Endothelial cell of umbilical vein (primary cell): ENCODE data around the gene MNAT1. TPM values are rescaled to one million over a fixed set of nuclear protein-coding genes. Genes with fewer than 3 reads are reported as not detected.

Experiments used
- BruUV-seq: library from RNA; stranded (reverse); fragments of 400-500 nt; replicated peaks from 2 replicates; lab custom pipeline; 2021; lab: Mats Ljungman, UMichigan
- CTCF ChIA-PET: fragments of 300-600, 350-600 bp; sonication (Branson Sonifier 250); formaldehyde crosslinking; loops from one replicate; lab custom pipeline; 2021; ENCODE audit warnings: antibody characterized with exemption, inconsistent platforms; lab: Charles Lee
- POLR2A ChIA-PET: fragments of 300-600, 350-600 bp; sonication (Branson Sonifier 250); formaldehyde crosslinking; loops from one replicate; lab custom pipeline; 2021; ENCODE audit warnings: antibody characterized with exemption, inconsistent platforms; lab: Charles Lee
- DNase-seq: peaks from one replicate; pipeline ENCODE4 v3.0.0-alpha.2; 2011; ENCODE audit warnings: low read depth, low spot score
- FAIRE-seq: peaks from 2 replicates; lab custom pipeline; 2011; peaks lifted over from hg19 to GRCh38; lab: Jason Lieb, UNC
- H2AFZ ChIP-seq: 2 replicates; pipeline ENCODE4 v1.6.0; 2012; ENCODE audit warnings: low read depth, low read length, control low read depth, inconsistent platforms
- H3K27ac ChIP-seq: 2 replicates; pipeline ENCODE4 v1.5.1; 2011; ENCODE audit warnings: low read depth, mild to moderate bottlenecking, control low read depth, low read length, moderate library complexity; ENCODE audit not compliant: insufficient read depth
- H3K27me3 ChIP-seq, 2 experiments: 2 replicates each; pipeline versions ENCODE4 v1.6.0 to v1.6.1; 2011; ENCODE audit warnings: low read length in 2 of 2, mixed read lengths in 1 of 2; ENCODE audit not compliant: control insufficient read depth in 2 of 2, insufficient read depth in 2 of 2
- H3K36me3 ChIP-seq, 2 experiments: 2 replicates in 1 of 2; 3 replicates in 1 of 2; pipeline ENCODE4 v1.5.1; 2011; ENCODE audit warnings: low read length in 2 of 2, mild to moderate bottlenecking in 1 of 2, moderate library complexity in 1 of 2; ENCODE audit not compliant: control insufficient read depth in 2 of 2, insufficient read depth in 2 of 2; ENCODE audit errors: extremely low read depth in 1 of 2
- H3K4me1 ChIP-seq: 3 replicates; pipeline ENCODE4 v1.5.1; 2011; ENCODE audit warnings: mild to moderate bottlenecking, low read length; ENCODE audit not compliant: control insufficient read depth, insufficient read depth; ENCODE audit errors: extremely low read depth
- H3K4me2 ChIP-seq: 2 replicates; pipeline ENCODE4 v1.6.1; 2011; ENCODE audit warnings: low read length, control low read depth, mixed read lengths; ENCODE audit not compliant: insufficient read depth
- H3K4me3 ChIP-seq, 3 experiments: fragments of 200-600 bp in 1 of 3; sonication (generic), shearing (Covaris generic) in 1 of 3; replicated peaks in 1 of 3; 2 replicates each; pipeline ENCODE4 v1.5.1; 2011 to 2016; ENCODE audit warnings: control low read depth in 3 of 3, low read length in 3 of 3, mild to moderate bottlenecking in 2 of 3, inconsistent platforms in 1 of 3, low read depth in 1 of 3, moderate library complexity in 1 of 3; ENCODE audit not compliant: insufficient read depth in 1 of 3
- H3K79me2 ChIP-seq: 2 replicates; pipeline ENCODE4 v1.6.0; 2012; ENCODE audit warnings: low read length, inconsistent platforms; ENCODE audit not compliant: control insufficient read depth, insufficient read depth
- H3K9ac ChIP-seq: replicated peaks from 2 replicates; pipeline ENCODE3; 2011; ENCODE audit warnings: low read length, control low read depth; ENCODE audit not compliant: insufficient read depth; ENCODE audit errors: extremely low read depth
- H3K9me1 ChIP-seq: replicated peaks from 3 replicates; pipeline ENCODE4 v1.6.0; 2011; ENCODE audit warnings: mild to moderate bottlenecking, low read length; ENCODE audit not compliant: control insufficient read depth, insufficient read depth; ENCODE audit errors: extremely low read depth
- H3K9me3 ChIP-seq: replicated peaks from 2 replicates; pipeline ENCODE4 v1.5.1; 2012; ENCODE audit warnings: low read length, inconsistent platforms; ENCODE audit not compliant: control insufficient read depth, insufficient read depth
- H4K20me1 ChIP-seq: replicated peaks from 2 replicates; pipeline ENCODE3; 2011; ENCODE audit warnings: mild to moderate bottlenecking, low read length; ENCODE audit not compliant: control insufficient read depth, insufficient read depth; ENCODE audit errors: extremely low read depth
- EZH2 ChIP-seq: IDR thresholded peaks from 2 replicates; pipeline ENCODE4 v1.6.1; 2012; ENCODE audit warnings: borderline replicate concordance, low read depth, mild to moderate bottlenecking, moderate library complexity, low read length, inconsistent platforms; ENCODE audit not compliant: severe bottlenecking
- FOS ChIP-seq: IDR thresholded peaks from 2 replicates; pipeline ENCODE4 v1.6.1; 2011; ENCODE audit warnings: mild to moderate bottlenecking, low read length, moderate library complexity, borderline replicate concordance; ENCODE audit not compliant: insufficient read depth
- GATA2 ChIP-seq: IDR thresholded peaks from 2 replicates; pipeline ENCODE4 v1.7.0; 2011; ENCODE audit warnings: low read depth, mild to moderate bottlenecking, moderate library complexity, mixed read lengths, low read length; ENCODE audit not compliant: insufficient read length, insufficient read depth
- JUN ChIP-seq: IDR thresholded peaks from 2 replicates; pipeline ENCODE4 v1.6.1; 2011; ENCODE audit warnings: borderline replicate concordance, low read depth; ENCODE audit not compliant: insufficient read length, insufficient read depth
- MYC ChIP-seq: IDR thresholded peaks from one replicate; pipeline ENCODE4 v1.6.1; 2011; ENCODE audit warnings: mild to moderate bottlenecking, low read depth, low read length
- POLR2A ChIP-seq: IDR thresholded peaks from 2 replicates; pipeline ENCODE4 v1.6.1; 2012; ENCODE audit warnings: low read depth, mild to moderate bottlenecking, control low read depth, low read length
- POLR2AphosphoS5 ChIP-seq: IDR thresholded peaks from 2 replicates; pipeline ENCODE4 v1.6.1; 2012; ENCODE audit warnings: low read depth, mild to moderate bottlenecking, control low read depth, low read length, moderate library complexity; ENCODE audit not compliant: insufficient read depth
- dilution Hi-C: fragments of 300-500 bp; cut with MboI; formaldehyde crosslinking; loops from one replicate; pipeline ENCODE4 v1.15.0; 2019; ENCODE audit warnings: low sequenced_read_pairs; ENCODE audit not compliant: extremely low pct_ligation_motif_present
- intact Hi-C: fragments of 100-400 bp; cut with micrococcal nuclease; formaldehyde crosslinking; loops from one replicate; pipeline ENCODE4 v1.10.0; 2022
- polyA plus RNA-seq, 4 experiments: library from polyadenylated mRNA; depleted of rRNA in 3 of 4; stranded (reverse) in 3 of 4; unstranded in 1 of 4; fragments of >200 nt; gene quantifications; 2 replicates each; pipeline versions ENCODE4 v1.2.1 to v1.2.3, GENCODE V29; 2011 to 2012; ENCODE audit warnings: missing spikeins in 1 of 4
- total RNA-seq: library from RNA; stranded (reverse); gene quantifications from 2 replicates; pipeline ENCODE4 v1.2.3, GENCODE V29; 2021
- TF ChIP-seq, protein P1 (sequence below), 2 donors: IDR thresholded peaks; 1 replicate in 1 of 2; 2 replicates in 1 of 2; pipeline ENCODE4 v1.5.1; 2011; ENCODE audit warnings: low read length in 2 of 2, mild to moderate bottlenecking in 2 of 2, moderate library complexity in 2 of 2, control low read depth in 1 of 2, inconsistent platforms in 1 of 2, low read depth in 1 of 2; ENCODE audit not compliant: insufficient read depth in 1 of 2; ENCODE audit errors: extremely low read depth in 1 of 2
- TF ChIP-seq, protein P2 (sequence below): IDR thresholded peaks from 2 replicates; pipeline ENCODE4 v1.6.1; 2011; ENCODE audit not compliant: insufficient read depth, insufficient read length

MNAT1 gene
- total and polyA plus RNA-seq, 2 donors (not counting 3 experiments of a cell fraction or from before 2014, with no cell fraction given), result 35.7 to 55.7 TPM

DNA sequence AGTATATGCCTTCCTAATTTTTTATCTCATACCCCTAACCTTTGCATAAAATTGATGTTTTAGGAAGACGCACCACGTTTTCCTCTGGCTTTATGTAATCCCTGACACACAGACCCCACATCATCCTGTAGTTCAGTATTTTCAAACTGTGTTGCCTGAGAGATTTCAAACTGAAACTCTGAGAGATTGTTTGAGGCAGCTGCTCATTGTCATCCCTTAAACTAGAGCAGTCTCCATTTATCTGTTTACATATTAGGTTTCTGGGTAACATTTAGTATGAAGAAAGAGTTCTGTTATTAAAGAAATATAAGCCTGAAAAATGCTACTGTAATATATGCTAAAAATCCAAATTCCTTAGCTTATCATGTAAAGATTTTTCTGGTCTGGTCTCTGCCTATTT is 24.3 kb downstream of the MNAT1 start:
- TF ChIP-seq EZH2 (no peak), FOS (no peak), JUN (no peak), POLR2AphosphoS5 (no peak), GATA2 (no peak), MYC (no peak), POLR2A (no peak)
- TF ChIP-seq, protein P1, sequence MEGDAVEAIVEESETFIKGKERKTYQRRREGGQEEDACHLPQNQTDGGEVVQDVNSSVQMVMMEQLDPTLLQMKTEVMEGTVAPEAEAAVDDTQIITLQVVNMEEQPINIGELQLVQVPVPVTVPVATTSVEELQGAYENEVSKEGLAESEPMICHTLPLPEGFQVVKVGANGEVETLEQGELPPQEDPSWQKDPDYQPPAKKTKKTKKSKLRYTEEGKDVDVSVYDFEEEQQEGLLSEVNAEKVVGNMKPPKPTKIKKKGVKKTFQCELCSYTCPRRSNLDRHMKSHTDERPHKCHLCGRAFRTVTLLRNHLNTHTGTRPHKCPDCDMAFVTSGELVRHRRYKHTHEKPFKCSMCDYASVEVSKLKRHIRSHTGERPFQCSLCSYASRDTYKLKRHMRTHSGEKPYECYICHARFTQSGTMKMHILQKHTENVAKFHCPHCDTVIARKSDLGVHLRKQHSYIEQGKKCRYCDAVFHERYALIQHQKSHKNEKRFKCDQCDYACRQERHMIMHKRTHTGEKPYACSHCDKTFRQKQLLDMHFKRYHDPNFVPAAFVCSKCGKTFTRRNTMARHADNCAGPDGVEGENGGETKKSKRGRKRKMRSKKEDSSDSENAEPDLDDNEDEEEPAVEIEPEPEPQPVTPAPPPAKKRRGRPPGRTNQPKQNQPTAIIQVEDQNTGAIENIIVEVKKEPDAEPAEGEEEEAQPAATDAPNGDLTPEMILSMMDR (IDR thresholded peaks at IDR 0.05; ENCODE audit: extremely low read depth in 1 of 2, insufficient read depth in 1 of 2, low read depth in 1 of 2, low read length in 2 of 2), result no peak
- TF ChIP-seq, protein P2, sequence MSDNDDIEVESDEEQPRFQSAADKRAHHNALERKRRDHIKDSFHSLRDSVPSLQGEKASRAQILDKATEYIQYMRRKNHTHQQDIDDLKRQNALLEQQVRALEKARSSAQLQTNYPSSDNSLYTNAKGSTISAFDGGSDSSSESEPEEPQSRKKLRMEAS, result no peak
- intact Hi-C loops (no loop called here), dilution Hi-C loops (no loop called here)
- H4K20me1 ChIP-seq, result no peaks in the 10 kb centered on the region
- H2AFZ ChIP-seq, result no peak overlapping the region
- H3K27me3 ChIP-seq, result no peaks in the 10 kb centered on the region
- DNase-seq (no peak), FAIRE-seq (no peak)
- H3K9ac ChIP-seq, result no peak overlapping the region
- peaks cover 41% of the 10 kb centered on the region for H3K79me2 ChIP-seq
- no peak overlapping the region for H3K27ac ChIP-seq
- ChIA-PET CTCF (no interaction called here), POLR2A (no interaction called here)
- H3K9me1 ChIP-seq, result peaks cover 2% of the 10 kb centered on the region
- no peaks in the 10 kb centered on the region for H3K36me3 ChIP-seq
- BruUV-seq, result no TSS peak
- H3K9me3 ChIP-seq, result no peaks in the 10 kb centered on the region
- H3K4me1 ChIP-seq, result peaks cover 18% of the 10 kb centered on the region
- no peak overlapping the region for H3K4me3 ChIP-seq
- no peak overlapping the region for H3K4me2 ChIP-seq
